HUES48 (cell line): ENCODE measurements around the gene MYO5C.

Source experiments
- H3K27ac ChIP-seq: one replicate; pipeline ENCODE4 v1.7.0; 2013; ENCODE audit warnings: low read depth, low read length, inconsistent platforms
- H3K27me3 ChIP-seq: 2 replicates; pipeline ENCODE4 v1.6.1; 2013; ENCODE audit warnings: mild to moderate bottlenecking, low read length; ENCODE audit not compliant: control insufficient read depth, insufficient read depth
- H3K36me3 ChIP-seq: 2 replicates; pipeline ENCODE4 v1.6.1; 2013; ENCODE audit warnings: low read length; ENCODE audit not compliant: control insufficient read depth, insufficient read depth
- H3K4me1 ChIP-seq: 2 replicates; pipeline ENCODE4 v1.6.1; 2013; ENCODE audit warnings: mild to moderate bottlenecking, low read length; ENCODE audit not compliant: control insufficient read depth, insufficient read depth
- H3K4me3 ChIP-seq: 2 replicates; pipeline ENCODE4 v1.5.1; 2013; ENCODE audit warnings: mild to moderate bottlenecking, low read depth, low read length
- H3K9ac ChIP-seq: 2 replicates; pipeline ENCODE4 v1.6.1; 2013; ENCODE audit warnings: mild to moderate bottlenecking, low read depth, low read length, moderate library complexity
- H3K9me3 ChIP-seq: 2 replicates; pipeline ENCODE4 v1.6.1; 2013; ENCODE audit warnings: low read length; ENCODE audit not compliant: control insufficient read depth, insufficient read depth

The MYO5C gene

DNA sequence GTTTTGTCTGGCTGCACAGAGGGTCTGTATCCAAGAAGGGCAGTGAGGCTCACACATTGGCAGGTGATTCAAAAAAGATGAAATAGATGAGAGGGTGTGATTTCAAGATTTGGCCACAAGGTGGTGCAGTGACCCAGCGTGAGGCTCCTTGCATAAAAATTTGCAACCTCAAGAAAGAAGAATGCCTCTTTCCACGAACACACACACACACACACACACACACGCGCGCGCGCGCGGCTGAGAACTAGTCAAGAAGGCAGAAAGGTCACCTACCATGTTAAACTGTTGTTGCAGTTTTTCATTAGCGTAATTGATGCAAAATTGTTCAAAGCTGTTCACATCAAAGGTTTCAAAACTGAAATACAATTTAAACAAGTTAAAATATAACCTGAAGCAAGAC lies 39.2 kb downstream of the MYO5C start:
- Histone ChIP-seq H3K27ac (no peak overlapping the region), H3K9ac (no peak overlapping the region), H3K4me3 (no peak overlapping the region), H3K36me3 (peaks cover 52% of the 10 kb centered on the region), H3K27me3 (no peaks in the 10 kb centered on the region), H3K4me1 (peaks cover 22% of the 10 kb centered on the region), H3K9me3 (no peaks in the 10 kb centered on the region)

DNA sequence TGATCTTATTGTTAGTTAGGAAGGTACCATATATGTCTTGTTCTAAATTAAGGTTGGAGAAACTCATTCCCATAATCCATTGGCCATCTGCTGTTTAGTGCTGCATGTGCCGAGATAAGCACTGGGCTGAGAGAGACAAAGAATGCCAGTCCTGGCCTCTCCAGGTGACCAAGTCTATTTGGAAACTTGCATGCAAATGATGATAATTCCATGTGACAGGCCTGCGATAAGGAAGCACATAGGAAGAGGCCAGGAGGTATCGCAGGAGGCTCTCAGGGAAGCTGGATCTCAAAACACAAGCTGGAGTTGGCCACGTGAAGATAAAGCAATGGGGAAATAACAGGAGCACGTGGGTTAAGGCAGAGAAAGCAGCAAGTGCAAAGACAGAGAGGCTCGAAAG lies 39.7 kb downstream of the MYO5C start:
- peaks cover 18% of the 10 kb centered on the region for H3K4me1 ChIP-seq
- H3K4me3 ChIP-seq, result no peak overlapping the region
- H3K27me3 ChIP-seq, result no peaks in the 10 kb centered on the region
- no peaks in the 10 kb centered on the region for H3K9me3 ChIP-seq
- no peak overlapping the region for H3K9ac ChIP-seq
- H3K36me3 ChIP-seq, result peaks cover 54% of the 10 kb centered on the region
- H3K27ac ChIP-seq, result no peak overlapping the region

DNA sequence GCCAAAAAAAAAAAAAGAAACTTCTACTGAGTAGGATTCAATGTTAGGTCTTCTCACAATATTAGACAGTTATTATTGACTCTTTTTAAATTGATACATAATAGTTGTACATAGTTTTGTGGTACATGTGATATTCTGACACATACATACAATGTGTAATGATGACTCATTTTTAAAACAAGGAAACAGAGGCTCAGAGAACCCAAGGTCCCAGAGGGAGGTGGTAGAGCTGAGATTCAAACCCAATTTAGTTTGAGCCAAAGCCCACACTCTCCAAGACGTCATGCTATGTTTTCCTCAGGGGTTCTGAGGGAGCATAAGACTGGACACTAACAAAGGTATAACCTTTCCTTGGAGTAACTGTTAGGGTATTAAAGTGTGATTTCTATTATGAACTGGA lies 40.6 kb downstream of the MYO5C start:
- H3K9ac ChIP-seq, result no peak overlapping the region
- no peak overlapping the region for H3K4me3 ChIP-seq
- peaks cover 18% of the 10 kb centered on the region for H3K4me1 ChIP-seq
- no peak overlapping the region for H3K27ac ChIP-seq
- H3K27me3 ChIP-seq, result no peaks in the 10 kb centered on the region
- no peaks in the 10 kb centered on the region for H3K9me3 ChIP-seq
- peaks cover 51% of the 10 kb centered on the region for H3K36me3 ChIP-seq

DNA sequence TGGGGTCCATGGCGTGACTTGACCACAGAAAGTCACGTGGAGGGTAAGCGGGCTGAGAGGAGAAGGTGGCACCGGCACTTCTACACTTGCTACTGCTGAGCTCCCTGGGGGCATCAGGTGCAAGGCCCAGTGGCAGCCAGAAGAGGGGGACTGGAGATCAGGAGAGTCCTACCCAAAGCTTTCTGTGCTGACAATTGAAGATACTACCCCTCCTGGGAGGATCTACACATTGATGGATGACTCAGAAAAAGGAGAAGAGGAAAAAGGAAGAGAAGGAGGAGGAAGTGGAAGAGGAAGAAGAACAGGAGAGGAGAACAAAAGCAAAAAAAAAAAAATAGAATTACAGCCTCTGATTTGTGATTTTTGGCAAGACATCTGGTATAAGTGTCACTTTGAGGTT lies 41.2 kb downstream of the MYO5C start:
- Histone ChIP-seq H3K4me1 (peaks cover 18% of the 10 kb centered on the region), H3K36me3 (peaks cover 51% of the 10 kb centered on the region), H3K4me3 (no peak overlapping the region), H3K9ac (no peak overlapping the region), H3K27me3 (no peaks in the 10 kb centered on the region), H3K27ac (no peak overlapping the region), H3K9me3 (no peaks in the 10 kb centered on the region)

DNA sequence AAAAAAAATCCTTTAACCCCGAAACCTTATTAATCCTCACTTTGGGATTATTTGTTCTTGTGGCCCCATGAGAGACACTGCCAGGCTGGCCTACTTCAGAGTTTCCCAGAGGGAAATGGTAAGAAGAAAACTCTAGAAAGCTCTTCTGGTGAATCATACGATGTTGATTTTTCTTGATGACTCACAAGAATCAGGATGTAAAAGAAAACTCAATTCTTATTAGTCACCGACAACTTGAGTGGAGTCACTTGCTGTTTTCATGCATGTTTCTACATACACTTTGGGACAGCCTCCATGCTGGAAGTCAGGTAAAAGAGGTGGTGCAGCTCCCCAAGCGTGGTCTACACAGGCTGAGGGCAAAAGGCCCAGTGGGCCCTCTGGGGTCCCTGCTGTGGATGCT lies 42.8 kb downstream of the MYO5C start:
- H3K9me3 ChIP-seq, result no peaks in the 10 kb centered on the region
- H3K4me1 ChIP-seq, result peaks cover 12% of the 10 kb centered on the region
- no peaks in the 10 kb centered on the region for H3K27me3 ChIP-seq
- H3K9ac ChIP-seq, result no peak overlapping the region
- H3K36me3 ChIP-seq, result peaks cover 67% of the 10 kb centered on the region
- H3K4me3 ChIP-seq, result no peak overlapping the region
- H3K27ac ChIP-seq, result no peak overlapping the region

DNA sequence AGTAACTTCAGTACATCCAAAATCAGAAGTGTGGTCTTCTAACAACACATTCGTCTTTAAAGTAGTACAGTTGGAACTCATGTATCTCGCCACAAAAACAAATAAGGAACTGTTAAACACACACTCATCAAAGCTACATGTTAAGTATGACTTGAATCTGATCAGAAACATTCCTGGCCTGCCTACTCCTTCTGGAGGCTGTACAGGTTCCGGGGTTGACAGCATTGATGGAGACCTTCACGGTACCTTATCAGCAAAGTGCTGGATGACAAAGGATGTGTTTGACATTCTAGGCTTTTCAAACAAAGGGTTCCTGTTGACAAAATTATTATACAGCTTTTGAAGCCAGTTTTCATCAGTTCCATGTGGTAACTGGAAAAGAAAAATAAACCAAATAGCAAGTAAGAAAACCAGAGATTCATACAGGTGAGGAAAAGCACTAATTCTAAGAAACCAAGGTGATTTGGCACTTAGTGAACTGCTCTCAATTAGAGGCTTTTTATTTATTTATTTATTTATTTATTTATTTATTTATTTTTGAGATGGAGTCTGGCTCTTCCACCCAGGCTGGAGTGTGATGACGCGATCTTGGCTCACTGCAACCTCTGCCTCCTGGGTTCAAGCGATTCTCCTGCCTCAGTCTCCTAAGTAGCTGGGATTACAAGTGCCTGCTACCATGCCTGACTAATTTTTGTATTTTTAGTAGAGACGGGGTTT lies 44.3 kb downstream of the MYO5C start:
- no peak overlapping the region for H3K4me3 ChIP-seq
- peaks cover 81% of the 10 kb centered on the region for H3K36me3 ChIP-seq
- H3K9me3 ChIP-seq, result no peaks in the 10 kb centered on the region
- H3K4me1 ChIP-seq, result no peaks in the 10 kb centered on the region
- H3K27ac ChIP-seq, result no peak overlapping the region
- H3K27me3 ChIP-seq, result no peaks in the 10 kb centered on the region
- H3K9ac ChIP-seq, result no peak overlapping the region

DNA sequence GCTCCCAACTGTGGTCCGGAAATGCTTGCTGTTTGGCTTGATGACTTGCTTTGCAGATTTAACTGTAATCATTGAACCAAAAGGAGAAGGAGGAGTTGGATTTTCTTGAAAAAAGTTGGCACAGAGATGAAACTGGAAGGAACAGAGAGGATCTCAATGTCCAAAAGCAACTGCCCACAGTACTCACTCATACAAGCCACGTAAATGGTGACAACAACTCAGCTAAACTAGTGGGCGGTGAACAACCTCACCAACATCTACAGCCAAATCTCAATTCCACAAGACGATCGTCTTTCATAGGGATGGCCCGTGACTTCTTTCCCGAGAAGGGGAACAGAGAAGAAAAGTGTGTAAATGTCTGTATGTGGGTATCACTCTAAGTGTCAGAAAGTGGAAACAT lies 48.1 kb downstream of the MYO5C start:
- no peaks in the 10 kb centered on the region for H3K27me3 ChIP-seq
- peaks cover 86% of the 10 kb centered on the region for H3K36me3 ChIP-seq
- H3K4me1 ChIP-seq, result no peaks in the 10 kb centered on the region
- H3K4me3 ChIP-seq, result no peak overlapping the region
- H3K9ac ChIP-seq, result no peak overlapping the region
- no peak overlapping the region for H3K27ac ChIP-seq
- no peaks in the 10 kb centered on the region for H3K9me3 ChIP-seq

DNA sequence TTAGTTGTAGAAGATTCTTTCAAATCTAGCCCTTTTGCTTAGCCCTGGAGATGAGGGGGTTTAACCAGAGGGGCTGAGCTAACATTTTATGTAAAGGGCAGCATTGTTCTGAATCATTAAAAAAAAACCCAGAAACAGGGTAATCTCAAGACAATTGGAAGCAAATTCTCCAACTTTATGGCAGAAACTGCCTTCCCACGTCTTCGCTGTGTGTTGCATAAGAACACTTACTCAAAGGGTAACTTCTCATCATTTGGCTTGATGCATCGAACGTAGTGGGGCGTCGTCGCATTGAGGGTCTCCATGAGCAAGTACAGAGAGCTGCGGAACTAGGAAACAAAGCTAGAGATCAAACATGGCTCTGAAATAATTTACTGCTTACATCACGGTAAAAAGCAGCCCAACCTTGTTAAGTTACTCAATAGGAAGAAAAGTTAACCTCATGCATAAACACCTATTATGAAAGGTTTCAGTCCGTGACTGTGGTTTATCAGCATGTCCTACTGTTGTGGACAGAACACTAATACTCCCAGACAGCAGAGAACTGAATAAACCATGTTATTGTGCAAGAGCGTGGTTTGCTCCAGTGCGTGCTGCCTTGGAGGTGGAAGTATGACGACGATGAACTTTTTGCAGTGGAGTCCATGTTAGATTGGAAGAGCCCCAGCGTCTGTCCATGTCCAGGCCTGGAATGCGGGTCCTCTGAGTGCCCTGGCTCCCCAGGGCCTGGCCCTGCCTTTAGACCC lies 48.7 kb downstream of the MYO5C start:
- Histone ChIP-seq H3K27me3 (no peaks in the 10 kb centered on the region), H3K9ac (no peak overlapping the region), H3K27ac (no peak overlapping the region), H3K4me1 (no peaks in the 10 kb centered on the region), H3K9me3 (no peaks in the 10 kb centered on the region), H3K4me3 (no peak overlapping the region), H3K36me3 (peaks cover 89% of the 10 kb centered on the region)

DNA sequence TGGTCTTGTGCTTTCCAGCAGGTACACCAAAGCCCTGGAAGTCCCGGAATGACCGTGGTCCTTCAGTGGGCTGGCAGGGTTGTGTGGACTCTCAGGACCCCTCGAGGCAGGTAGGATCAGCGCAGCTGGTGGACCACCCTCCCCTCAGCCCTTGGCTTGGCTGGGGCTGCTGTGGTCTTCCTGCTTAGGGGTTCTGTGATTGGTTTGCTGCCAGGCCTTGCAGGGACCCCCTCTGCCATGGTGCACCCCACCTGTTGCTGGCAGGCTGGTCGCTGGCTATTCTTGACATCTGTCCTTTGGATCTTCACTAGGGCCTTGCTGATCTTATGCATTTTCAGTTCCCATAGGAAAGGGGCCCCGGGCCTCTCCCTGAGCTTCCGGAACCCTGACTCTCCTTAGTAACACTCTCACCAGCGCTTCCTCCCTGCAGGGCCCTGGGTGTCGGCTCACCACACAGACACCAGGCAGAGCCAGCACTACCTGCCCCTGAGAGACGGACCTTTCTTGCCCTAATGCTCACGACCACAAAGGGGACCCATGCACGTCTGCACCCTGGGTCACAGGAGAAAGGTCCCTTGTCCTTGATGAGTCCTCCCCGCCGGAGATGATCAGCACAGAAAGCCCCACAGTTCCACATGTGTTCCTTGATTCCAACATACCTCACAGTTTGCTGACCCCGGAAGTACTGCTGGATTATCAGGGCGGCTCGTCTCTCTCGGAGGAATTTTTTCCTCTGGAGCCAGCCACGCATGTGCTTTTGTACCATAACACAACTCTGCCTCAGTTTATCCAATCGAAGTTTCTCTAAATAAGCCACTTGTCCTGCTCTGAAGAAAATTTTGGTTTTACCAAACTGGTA lies 51.7 kb downstream of the MYO5C start:
- no peaks in the 10 kb centered on the region for H3K4me1 ChIP-seq
- no peak overlapping the region for H3K9ac ChIP-seq
- peaks cover 84% of the 10 kb centered on the region for H3K36me3 ChIP-seq
- no peaks in the 10 kb centered on the region for H3K27me3 ChIP-seq
- no peak overlapping the region for H3K27ac ChIP-seq
- no peaks in the 10 kb centered on the region for H3K9me3 ChIP-seq
- H3K4me3 ChIP-seq, result no peak overlapping the region

DNA sequence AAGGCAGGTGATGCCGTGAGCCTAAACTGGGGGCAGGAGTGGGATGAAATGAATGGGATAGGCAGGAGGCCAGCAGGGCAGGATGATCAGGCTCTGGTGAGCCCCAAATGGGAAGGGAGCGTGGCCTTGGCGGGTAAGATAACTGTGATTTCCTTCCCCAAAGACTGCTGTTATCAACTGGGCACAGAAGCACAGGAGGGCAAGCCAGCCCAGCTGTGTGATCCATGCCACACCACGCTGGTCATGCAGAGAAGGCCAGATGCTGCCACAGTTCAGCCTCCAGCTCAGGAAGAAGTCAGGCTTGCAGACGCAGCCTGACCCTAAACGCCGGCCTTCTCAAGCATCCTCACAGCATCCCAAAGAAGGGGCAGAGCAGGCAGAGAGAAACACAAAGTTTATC lies 52.3 kb downstream of the MYO5C start:
- no peaks in the 10 kb centered on the region for H3K9me3 ChIP-seq
- H3K36me3 ChIP-seq, result peaks cover 78% of the 10 kb centered on the region
- H3K27me3 ChIP-seq, result no peaks in the 10 kb centered on the region
- no peak overlapping the region for H3K27ac ChIP-seq
- H3K4me1 ChIP-seq, result no peaks in the 10 kb centered on the region
- no peak overlapping the region for H3K9ac ChIP-seq
- no peak overlapping the region for H3K4me3 ChIP-seq

DNA sequence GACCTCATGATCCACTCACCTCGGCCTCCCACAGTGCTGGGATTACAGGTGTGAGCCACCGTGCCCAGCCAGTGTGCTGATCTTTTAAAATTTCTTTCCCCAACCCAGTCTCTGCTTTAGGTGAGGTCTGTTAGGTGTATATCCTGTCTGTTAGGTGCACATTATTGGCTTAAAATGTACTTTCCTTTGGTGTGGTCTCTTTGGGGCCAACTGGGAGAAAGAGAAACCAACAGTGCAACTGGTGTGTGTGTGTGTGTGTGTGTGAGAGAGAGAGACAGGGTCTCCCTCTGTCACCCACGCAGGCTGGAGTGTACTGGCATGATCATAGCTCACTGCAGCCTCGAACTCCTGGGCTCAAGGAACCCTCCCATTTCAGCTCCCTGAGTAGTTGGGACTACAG lies 54.1 kb downstream of the MYO5C start:
- Histone ChIP-seq H3K36me3 (peaks cover 74% of the 10 kb centered on the region), H3K27me3 (no peaks in the 10 kb centered on the region), H3K9ac (no peak overlapping the region), H3K27ac (no peak overlapping the region), H3K4me1 (no peaks in the 10 kb centered on the region), H3K9me3 (no peaks in the 10 kb centered on the region), H3K4me3 (no peak overlapping the region)
